C4-2B (cell line): ENCODE data around the gene LOXL1.

Experiments used
- ZFX ChIP-seq: fragments of 450-650 bp; IDR thresholded peaks from 2 replicates; pipeline ENCODE4 v1.6.1; 2017
- TF ChIP-seq, protein P1 (sequence below): fragments of 450-650 bp; conservative IDR thresholded peaks from 2 replicates; pipeline ENCODE4 v1.5.1; 2017; ENCODE audit warnings: mild to moderate bottlenecking

DNA sequence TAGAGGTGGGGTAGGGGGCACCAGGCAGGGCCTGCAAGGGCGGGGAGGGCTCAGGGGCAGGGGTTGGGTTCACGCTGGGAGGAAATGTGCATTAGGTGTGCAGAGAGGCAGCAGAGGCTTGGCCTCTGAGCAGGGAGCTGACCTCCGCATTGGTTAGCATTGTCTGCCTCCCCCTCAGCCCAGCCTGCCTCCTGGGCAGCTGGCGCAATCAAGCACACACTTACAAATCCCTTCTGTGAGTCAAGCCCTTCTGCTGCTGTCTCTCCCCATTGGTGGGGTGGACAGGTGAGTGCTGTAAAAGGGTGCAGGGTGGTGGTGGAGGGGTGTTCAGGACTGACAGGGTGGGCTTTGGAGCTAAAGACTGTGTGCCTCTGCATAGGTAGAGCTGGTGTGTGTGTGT lies 9.3 kb downstream of the LOXL1 start:
- TF ChIP-seq, protein P1, sequence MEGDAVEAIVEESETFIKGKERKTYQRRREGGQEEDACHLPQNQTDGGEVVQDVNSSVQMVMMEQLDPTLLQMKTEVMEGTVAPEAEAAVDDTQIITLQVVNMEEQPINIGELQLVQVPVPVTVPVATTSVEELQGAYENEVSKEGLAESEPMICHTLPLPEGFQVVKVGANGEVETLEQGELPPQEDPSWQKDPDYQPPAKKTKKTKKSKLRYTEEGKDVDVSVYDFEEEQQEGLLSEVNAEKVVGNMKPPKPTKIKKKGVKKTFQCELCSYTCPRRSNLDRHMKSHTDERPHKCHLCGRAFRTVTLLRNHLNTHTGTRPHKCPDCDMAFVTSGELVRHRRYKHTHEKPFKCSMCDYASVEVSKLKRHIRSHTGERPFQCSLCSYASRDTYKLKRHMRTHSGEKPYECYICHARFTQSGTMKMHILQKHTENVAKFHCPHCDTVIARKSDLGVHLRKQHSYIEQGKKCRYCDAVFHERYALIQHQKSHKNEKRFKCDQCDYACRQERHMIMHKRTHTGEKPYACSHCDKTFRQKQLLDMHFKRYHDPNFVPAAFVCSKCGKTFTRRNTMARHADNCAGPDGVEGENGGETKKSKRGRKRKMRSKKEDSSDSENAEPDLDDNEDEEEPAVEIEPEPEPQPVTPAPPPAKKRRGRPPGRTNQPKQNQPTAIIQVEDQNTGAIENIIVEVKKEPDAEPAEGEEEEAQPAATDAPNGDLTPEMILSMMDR, result no peak
- TF ChIP-seq ZFX, result no peak
